ENCODE data around the gene IZUMO4.

Gene IZUMO4

DNA sequence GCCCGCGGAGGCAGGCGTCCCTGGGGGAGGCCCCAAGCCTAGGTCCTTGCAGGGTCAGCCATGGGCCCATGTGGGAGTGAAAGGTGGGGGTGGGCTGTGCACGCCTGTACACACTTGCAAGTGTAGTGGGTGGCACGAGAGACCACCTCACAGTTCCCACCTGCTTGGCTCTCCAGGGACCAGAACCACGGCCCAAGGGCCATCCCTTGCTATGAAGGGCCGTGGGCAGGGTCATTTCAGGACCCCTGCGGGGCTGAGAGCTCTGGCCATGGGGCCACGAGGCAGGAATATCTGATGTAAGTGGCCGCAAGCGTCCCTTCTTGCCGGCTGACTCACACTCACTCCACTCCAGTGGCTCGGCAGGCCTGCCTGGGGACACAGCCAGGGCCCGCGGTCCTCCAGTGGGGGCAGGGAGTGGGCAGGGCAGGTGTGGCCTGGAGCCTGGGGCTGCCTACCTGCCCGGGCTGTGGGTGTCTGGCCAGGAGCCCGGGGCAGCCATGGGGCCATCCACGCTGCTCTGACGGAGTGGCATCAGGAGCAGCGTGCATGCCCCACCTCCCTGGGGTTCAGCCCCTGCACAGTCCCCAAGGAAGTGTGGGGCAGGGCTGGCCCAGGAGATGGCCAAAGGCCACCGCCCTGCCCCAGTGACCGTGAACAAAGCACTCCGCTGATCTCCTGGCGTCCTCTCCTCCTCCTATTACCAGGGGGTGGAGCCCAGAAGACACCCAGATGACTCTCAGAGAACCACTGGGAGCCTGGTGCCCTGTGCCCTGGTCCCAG is 37.1 kb upstream of the IZUMO4 start:
- DNase-seq: no peak

DNA sequence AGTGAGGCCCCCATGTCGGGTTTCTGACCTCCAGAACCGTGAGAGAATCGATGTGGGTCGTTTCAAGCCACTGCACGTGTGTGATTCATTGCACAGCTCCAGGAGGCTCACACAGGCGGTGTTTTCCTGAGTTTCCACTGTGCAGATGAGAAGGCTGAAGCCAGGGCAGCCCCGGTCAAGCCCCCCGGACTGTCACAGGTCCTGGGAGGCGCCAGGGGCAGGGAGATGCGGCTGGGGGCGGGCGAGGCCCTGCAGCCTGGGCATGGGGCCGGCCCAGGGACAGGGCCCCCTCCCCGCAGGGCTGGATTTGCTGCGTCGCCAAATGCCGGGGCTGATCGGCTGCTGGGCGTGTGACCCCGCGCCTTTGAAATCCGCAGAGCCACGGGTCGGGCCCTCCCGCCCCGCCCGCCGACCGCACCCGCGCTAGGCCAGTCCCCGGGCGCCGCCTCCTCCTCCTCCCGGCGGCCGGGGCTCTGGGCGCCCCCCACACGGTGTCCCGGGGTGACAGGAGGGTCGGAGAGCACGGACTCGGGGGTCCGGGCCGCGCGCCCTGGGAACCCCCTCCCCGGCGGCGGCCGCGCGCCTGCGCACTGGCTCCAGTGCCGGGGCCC is 35.7 kb upstream of the IZUMO4 start:
- DNase-seq: no peak

DNA sequence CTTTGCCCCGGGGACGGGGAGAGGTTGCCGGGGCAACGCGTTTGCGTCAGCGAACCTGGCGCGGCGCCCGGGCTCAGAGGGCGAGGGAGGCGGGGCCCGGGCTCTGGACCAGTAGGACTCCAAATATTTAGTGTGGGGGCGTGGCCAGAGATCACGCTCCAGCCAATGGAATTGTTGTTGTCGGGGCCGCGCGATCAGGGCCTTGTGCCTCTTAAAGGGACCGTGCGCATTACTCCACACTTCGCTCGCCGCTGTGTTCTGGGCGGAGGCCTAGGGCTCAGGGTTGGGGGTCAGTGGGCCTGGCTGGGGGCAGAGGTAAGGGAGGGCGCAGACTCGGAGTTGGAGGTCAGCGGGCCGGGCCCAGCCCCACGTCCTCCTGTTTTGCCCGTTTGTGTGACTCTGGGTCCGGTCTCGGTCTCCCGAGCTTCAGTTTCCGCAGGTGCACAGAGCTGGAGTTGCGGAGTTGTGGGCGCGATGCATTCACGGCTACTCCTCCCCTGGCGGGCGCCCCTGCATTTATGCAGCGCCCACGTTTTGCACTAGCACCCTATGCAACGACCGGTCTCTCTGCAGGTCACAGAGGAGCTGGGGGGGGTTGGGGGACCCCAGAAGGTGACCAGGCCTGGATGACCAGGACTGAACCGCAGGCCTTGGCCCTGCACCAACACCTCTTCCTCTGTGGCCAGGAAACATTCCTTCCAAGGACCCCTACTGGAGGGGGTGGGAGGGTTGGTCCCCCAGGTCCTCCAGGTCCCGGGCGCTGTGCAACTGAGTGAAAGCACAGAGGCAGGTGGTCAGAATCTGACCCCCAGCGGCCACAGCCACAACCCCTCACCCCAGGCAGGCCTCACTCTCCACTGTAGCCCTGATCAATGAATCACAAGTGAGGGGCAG is 35.0 kb upstream of the IZUMO4 start:
- peak; percentile 99 for DNase-seq

DNA sequence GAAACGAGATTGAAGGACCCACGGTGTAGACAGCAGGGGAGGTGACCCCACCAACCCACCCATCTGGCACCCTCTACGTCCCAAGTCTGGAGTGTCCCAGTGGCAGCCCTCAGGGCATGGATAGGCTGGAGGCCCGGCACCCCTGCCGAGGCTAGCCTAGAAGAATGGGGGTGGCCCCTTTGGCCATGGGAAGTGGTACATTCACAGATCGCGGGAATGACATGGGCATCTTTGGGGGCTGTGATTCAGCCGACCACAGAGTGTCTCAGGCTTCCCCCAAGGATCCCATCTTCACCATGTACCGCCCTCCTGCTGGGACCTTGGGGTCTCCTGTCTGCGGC is 34.4 kb upstream of the IZUMO4 start:
- DNase-seq: no peak

DNA sequence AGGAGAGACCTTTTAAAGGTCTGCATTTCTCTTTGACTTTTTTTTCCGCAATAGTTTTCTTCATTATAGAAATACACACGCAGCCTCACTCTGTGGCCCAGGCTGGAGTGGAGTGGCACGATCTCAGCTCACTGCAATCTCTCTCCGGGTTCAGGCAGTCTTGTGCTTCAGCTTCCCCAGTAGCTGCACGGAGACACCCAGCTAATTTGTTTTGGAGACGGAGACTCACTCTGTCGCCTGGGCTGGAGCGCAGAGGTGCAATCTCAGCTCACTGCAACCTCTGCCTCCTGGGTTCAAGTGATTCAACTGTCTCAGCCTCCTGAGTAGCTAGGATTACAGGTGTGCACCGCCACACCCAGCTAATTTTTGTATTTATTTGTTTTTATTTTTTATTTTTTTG is 33.9 kb upstream of the IZUMO4 start:
- no peak for DNase-seq

DNA sequence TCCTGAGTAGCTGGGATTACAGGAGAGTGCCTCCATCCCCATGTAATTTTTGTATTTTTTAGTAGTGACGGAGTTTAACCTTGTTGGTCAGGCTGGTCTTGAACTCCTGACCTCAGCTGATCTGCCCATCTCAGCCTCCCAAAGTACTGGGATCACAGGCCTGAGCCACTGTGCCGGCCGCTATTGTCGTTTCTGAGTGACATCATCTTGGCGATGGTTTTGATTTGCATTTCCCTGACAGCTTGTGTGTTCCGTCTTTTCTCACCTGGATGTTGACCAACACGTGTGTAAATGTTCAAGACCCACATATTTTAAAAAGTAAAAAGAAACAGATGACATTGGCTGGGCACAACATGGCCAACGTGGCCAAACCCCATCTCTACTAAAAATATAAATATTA is 32.9 kb upstream of the IZUMO4 start:
- DNase-seq: no peak

DNA sequence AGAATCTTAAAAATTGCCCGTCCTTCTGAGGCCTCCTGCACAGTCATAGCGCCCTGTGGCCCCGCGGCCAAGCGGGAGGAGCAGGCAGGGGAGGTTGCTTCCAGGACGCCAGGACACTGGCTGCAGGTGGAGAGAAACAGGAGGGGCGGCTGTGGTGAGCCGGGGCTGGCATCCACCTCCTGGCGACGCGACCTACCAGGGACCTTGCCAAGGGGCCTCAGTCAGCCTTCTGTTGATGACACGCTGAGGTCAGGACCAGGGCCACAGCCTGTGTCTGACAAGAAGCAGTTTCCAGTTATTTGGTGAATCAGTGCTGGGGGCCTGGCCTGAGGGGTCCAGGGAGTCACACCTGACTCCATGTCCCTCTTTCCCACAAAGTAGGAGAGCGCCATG is 32.3 kb upstream of the IZUMO4 start:
- DNase-seq: no peak

DNA sequence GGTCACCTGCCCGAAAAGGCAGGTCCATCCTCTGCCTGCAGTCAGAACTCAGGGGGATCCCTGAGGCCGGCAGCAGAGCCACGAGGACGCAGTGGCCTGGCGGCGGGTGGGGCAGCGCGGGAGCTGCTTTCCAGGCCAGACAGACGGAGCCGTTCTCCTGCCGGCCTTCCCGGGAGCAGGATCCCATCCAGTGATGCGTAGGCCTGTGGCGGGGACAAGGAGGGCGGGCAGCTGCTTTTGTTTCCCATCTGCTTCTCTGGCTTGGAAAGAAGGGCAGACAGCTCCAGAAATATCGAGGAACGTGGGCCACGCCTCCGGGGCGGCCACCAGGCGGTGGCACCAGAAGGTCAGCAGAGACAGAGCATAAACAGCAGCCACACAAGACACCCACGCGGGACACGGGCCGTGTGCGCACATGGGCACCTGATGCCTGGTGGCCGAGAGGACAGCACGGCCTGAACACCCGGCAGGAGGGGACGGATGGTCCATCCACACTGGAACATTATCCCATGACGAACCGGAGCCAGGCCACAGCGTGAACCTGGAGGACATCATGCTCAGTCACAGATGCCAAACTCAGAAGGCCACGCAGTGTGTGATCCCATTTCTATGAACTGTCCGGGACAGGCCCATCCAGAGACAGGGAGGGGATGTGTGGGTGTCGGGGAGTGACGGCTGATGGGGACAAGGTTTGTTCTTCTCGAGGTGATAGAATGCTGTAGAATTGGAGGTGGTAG is 31.8 kb upstream of the IZUMO4 start:
- no peak for DNase-seq

DNA sequence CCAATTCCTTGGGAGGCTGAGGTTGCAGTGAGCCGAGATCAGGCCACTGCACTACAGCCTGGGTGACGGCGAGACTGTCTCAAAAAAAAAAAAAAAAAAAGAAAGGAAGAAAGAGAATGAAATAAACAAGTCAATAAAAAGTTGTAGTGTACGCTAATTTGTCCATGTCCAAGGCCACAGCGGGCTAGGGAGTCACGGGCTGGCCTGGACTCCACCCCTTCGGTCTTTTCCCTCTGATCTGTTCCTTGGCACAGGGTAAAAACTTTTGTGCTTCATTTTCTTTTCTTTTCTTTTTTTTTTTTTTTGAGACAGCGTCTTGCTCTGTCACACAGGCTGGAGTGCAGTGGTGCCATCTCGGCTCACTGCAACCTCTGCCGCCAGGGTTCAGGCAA is 26.3 kb upstream of the IZUMO4 start:
- no peak for DNase-seq

DNA sequence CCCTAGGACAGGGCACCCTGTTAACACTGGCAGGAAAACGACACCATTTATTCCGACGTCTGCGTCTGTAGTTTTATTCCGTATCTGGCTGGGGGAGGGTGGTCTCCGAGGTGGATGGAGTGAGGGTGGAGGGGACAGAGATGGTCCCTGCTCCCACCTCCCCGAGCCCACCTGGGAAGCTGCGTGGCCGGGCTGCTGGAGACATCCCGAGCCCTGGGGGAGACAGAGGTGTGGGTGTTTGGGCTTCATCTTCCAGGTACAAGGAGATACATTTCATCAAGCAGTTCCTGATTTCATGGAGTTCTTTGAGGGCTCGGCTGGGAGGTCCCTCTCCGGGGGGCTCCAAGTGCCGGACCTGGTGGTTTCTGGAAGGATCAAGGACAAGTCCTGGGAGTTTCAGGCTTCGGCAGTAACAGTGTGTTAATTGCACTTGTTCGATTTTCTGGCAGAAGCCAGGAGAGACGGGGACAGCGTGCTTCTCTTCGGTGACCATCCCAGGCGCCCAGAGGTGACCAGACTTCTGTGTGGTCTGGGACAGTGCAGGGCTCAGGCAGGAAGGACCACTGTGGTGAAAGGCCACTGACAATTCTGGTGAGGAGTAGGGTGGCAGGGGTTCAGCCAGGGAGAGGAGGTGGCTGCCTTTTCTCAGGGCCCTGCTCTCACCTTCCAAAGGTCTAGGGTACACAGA is 25.6 kb upstream of the IZUMO4 start:
- no peak for DNase-seq

DNA sequence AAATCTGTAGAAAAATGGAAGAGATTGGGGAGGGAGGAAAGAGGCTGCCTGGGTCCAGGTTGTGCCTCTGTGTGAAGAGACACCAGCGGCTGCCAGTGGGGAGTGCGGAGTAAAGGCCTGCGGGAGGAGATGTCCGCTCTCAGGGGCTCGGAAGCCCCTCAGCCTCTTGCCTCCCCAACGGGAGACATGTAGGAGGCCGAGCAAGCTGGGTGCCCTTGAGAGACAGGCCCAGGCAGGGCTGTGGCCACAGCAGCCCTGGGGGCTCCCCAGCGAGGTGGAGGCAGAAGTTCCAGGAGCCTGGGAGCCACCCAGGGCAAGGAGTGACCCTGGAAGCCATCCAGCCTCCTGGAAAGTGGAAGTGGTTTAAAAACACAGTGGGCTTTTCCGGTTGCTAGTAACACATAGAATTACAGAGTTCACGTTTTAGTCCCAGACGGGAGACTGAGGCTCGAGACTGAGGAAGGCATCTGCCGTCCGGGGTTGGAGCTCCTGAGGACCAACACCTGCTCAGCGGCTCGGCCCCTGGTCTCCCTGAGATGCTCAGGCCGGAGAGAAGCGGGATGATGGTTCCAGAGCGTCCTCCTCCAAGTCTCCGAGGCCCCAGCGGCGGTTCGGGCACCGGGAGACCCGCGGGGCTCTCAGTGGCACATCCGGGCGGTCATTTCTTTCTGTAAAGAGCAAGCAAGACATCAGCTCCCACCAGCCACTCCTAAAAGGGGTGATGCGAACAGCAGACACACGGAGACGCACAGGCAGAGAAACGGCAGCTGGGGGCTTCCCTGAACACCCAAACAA is 23.8 kb upstream of the IZUMO4 start:
- DNase-seq: no peak

DNA sequence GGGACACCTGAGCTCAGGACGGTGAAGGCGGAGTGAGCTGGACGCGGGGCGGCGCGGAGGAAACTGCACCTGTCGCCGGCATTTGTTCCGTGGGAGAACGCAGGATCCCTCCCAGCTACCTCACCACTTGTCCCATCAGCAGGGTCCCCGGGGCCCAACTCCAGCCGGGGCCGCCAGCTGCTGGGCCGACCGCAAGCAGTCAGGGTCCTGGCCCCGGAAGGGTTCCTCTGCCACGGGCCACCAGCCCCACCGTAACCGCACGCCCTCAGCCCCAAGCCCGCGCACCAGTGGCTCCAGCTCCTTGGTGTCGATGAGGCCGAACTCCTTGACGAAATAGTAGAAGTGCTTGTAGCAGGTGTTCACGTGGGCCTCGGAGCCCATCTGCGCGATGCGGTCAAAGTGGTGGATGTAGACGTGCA is 20.2 kb upstream of the IZUMO4 start:
- DNase-seq: no peak

DNA sequence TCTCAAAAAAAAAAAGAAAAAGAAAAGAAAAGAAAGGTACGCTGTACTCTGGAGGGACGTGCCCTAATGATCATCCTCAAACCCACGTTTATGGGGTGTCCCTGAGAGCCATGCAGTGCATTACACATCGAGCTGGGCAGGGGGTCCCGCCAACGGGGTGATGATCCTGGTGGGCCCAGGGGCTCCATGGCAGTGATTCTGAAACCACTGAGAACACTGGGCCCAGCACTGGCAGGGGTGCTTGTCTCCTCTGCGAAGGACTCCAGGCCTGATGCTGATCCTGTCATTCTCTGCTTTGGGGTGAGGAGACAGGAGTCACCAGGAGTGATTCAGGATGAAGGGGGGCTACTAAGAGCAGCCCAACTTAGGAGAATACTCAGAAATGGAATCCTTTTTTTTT is 19.3 kb upstream of the IZUMO4 start:
- DNase-seq: no peak

DNA sequence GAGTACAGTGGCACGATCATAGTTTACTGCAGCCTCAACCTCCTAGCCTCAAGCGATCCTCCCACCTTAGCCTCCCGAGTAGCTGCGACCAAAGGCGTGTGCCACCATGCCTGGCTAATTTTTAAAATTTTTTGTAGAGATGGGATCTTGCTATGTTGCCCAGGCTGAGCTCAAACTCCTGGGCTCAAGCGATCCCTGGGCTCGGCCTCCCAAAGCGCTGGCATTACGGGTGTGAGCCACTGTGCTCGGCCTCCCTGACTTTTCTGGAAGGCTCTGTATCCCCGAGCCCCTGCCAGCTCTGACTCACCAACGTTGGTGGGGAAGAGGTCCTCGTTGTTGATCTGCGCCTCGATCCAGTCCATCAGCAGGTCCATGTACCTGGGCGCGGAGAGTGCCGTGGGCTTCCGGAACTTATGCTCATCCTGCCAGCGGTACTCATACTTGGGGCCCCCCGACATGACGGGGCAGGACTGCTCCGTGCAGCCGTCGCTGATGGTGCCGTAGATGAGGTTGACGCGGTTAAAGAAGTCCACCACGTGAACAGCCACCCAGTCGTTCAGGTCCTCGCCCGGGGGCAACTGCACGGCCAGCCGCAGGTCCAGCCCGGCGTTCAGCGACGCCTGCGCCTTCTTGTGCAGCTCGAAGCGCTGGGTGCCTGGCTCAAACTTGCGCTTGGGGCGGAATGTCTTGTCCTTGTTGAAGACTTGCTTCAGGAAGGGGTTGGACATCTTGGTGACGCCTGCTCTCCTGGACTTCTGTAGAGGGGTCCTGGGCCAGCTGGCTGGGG is 18.7 kb upstream of the IZUMO4 start:
- no peak for DNase-seq

DNA sequence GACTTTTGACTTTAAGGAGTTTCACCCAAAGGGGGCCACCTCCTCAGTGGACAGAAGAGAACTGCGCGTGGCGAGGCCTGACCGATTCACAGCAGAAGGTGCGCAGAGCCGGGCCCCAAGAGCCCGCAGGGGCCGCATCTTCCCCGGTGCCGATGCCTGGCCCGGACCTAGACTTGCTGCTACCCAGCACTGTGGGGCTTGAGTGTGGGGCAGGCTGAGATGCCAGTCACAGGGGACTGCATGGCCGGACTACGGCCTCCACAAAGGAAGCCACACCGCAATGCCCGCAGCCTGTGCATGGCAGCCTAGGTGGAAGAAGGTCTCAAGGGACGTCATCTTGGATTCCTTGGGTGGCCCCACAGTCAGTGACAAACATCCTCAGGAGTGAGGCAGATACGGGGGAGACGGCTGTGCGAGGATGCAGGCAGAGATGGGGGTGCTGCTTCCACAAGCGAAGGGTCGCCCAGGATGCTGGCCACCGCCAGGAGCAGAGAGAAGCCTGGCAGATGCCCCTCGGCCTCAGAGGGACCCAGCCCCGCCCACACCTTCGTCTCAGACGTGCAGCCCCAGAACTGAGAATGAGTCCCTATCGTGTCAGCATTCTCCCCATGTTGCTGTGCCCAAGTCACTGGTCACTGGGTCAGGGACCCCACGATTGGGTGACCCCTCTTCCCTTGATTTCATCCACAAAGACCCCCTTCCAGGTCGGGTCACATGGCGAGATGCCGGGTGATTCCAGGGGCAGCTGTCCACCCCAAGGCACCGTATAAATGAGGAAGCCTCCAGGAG is 17.4 kb upstream of the IZUMO4 start:
- no peak for DNase-seq

DNA sequence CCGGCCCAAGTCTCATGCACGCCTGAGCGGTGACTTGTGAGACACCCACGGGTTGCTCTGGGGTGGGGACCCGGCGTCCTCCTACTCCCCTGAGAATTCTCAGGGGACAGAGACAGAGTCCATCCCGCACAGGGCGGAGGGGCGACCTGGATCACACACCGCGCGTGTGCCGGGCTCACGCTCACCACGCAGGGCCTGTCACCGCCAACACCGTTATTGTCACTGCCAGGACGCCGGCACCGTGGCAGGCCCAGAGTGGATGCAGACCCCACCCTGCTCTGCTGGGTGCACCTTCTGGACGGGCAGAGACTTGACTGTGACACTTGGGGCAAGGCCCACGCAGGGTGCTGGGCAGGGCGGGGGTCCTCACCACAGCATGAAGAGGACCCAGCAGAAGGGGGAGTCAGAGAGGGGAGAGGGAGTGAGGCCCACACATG is 16.8 kb upstream of the IZUMO4 start:
- no peak for DNase-seq

DNA sequence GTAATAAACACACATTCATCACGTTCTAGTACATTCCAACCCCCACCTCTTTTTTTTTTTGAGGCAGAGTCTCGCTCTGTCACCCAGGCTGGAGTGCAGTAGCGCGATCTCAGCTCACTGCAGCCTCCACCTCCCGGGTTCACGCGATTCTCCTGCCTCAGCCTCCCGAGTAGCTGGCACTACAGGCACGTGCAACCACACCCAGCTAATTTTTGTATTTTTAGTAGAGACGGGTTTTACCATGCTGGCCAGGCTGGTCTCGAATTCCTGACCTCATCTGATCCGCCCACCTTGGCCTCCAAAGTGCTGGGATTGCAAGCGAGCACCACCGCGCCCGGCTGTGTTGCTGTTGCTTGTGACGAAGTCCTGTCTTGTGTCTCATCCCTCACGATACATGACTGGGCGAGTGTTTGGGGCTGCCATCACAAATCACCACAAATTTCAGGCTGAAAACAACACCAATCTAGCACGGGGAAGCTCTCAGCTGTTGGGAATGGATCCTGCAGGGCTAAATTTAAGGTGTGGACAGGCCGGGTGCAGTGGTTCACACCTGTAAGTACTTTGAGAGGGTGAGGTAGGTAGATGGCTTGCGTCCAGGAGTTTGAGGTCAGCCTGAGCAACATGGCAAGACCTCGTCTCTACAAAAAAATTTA is 16.3 kb upstream of the IZUMO4 start:
- DNase-seq: no peak

DNA sequence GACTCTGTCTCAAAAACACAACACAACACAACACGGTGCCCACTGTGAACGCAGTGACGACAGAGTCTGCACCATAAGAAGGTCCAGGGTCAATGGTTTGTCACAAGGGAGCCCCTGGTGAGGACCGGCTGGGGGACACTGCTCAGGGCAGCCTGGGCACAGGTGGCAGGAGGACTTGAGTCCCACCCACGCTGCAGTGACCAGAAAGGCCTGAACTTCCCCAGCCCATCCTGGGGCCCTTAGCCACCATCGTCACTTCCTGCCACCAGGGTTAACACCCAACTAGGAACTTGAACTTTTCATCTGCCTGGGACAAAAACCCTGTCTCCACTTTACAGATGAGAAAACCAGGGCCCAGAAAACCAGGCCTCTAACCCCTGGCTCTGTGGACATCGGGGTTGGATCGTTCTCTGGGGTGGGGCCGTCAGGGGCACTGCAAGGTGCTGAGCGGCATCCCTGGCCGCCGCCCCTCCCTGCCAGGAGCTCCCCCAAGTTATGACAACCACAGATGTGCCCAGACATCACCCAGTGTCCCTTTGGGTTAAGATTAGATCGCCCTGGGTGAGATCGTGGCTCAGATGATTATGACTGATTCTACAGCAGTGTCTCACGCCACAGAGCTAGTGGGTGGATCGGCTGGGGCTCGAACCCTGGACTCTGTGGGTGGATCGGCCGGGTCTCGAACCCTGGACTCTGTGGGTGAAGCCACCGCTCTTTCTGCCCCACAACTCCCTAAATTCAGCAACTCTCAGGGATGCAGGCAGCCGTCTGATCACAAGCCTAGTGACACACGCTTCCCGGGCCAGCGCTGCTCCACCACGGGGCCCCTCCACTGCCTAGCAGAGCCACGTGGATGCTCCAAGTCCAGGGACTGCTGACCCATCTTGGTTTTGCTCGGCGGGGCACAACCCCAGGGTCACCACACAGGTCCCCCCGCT is 14.6 kb upstream of the IZUMO4 start:
- no peak for DNase-seq
